BLaER1 (cell line): Measurements from ENCODE around the gene LMAN1L.
A peak's percentile ranks its signal among the peaks of the same experiment; 100 is the strongest.

ENCODE experiments used
- H3K27ac ChIP-seq: shearing (Covaris generic); formaldehyde crosslinking; 2 replicates; pipeline ENCODE4 v1.8.1; 2022
- H3K27me3 ChIP-seq: shearing (Covaris generic); formaldehyde crosslinking; 2 replicates; pipeline ENCODE4 v1.8.1; 2022
- H3K36me3 ChIP-seq: shearing (Covaris generic); formaldehyde crosslinking; 2 replicates; pipeline ENCODE4 v1.8.1; 2022
- H3K4me1 ChIP-seq: shearing (Covaris generic); formaldehyde crosslinking; 2 replicates; pipeline ENCODE4 v1.8.1; 2022
- H3K4me2 ChIP-seq: shearing (Covaris generic); formaldehyde crosslinking; 2 replicates; pipeline ENCODE4 v1.8.1; 2022
- H3K4me3 ChIP-seq: shearing (Covaris generic); formaldehyde crosslinking; 2 replicates; pipeline ENCODE4 v1.8.1; 2022
- H3K9ac ChIP-seq: shearing (Covaris generic); formaldehyde crosslinking; 2 replicates; pipeline ENCODE4 v1.8.1; 2022
- H3K9me3 ChIP-seq: shearing (Covaris generic); formaldehyde crosslinking; 2 replicates; pipeline ENCODE4 v1.8.1; 2022
- H4K20me1 ChIP-seq: shearing (Covaris generic); formaldehyde crosslinking; 2 replicates; pipeline ENCODE4 v1.8.1; 2022
- Cebpa-rat ChIP-seq: shearing (Covaris generic); IDR thresholded peaks from 2 replicates; pipeline ENCODE4 v1.8.1; 2022

Gene LMAN1L

GRCh38 chr15:74840851-74841775 lies 28.5 kb downstream of the LMAN1L start:
- Histone ChIP-seq H3K27ac (peak overlapping the region; percentile 51), H3K4me1 (peaks cover 78% of the 10 kb centered on the region), H4K20me1 (peaks cover 27% of the 10 kb centered on the region; the same call in 1 of the 2 replicates), H3K4me3 (peak overlapping the region; percentile 91; the same call in 1 of the 2 replicates), H3K9ac (peak overlapping the region; percentile 91), H3K9me3 (no peaks in the 10 kb centered on the region), H3K27me3 (no peaks in the 10 kb centered on the region), H3K4me2 (peak overlapping the region; percentile 92), H3K36me3 (peaks cover 61% of the 10 kb centered on the region)
- TF ChIP-seq Cebpa-rat: no peak

DNA sequence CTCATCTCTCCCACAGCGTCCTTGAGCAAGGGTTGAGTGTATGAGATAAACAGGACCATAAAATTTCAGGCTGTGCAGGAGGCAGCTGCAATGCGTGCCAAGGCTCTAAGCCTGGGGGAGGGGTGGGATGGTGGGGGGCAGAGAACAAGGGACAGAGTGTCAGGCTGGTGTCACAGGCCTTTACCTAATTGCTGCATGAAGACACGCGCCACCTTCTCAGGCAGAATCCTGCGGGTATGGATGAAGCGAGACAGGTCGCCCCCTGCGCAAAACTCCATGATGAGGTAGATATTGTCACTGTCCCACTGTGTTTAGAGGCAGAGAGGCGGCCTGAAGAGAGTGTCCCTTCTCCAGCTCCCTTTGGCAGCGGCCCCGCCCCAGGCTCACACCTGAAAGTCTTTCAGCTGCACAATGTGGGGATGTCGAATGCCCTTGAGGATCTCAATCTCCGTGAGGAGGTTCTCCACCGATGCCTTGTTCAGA lies 29.3 kb downstream of the LMAN1L start:
- peak overlapping the region; percentile 92 for H3K4me2 ChIP-seq
- TF ChIP-seq Cebpa-rat: no peak
- peaks cover 27% of the 10 kb centered on the region; the same call in 1 of the 2 replicates for H4K20me1 ChIP-seq
- peak overlapping the region; percentile 91 for H3K4me3 ChIP-seq
- H3K27me3 ChIP-seq: no peaks in the 10 kb centered on the region
- no peaks in the 10 kb centered on the region for H3K9me3 ChIP-seq
- peaks cover 84% of the 10 kb centered on the region for H3K4me1 ChIP-seq
- peaks cover 60% of the 10 kb centered on the region for H3K36me3 ChIP-seq
- H3K9ac ChIP-seq: peak overlapping the region; percentile 91
- peak overlapping the region; percentile 93; the same call in 1 of the 2 replicates for H3K27ac ChIP-seq

DNA sequence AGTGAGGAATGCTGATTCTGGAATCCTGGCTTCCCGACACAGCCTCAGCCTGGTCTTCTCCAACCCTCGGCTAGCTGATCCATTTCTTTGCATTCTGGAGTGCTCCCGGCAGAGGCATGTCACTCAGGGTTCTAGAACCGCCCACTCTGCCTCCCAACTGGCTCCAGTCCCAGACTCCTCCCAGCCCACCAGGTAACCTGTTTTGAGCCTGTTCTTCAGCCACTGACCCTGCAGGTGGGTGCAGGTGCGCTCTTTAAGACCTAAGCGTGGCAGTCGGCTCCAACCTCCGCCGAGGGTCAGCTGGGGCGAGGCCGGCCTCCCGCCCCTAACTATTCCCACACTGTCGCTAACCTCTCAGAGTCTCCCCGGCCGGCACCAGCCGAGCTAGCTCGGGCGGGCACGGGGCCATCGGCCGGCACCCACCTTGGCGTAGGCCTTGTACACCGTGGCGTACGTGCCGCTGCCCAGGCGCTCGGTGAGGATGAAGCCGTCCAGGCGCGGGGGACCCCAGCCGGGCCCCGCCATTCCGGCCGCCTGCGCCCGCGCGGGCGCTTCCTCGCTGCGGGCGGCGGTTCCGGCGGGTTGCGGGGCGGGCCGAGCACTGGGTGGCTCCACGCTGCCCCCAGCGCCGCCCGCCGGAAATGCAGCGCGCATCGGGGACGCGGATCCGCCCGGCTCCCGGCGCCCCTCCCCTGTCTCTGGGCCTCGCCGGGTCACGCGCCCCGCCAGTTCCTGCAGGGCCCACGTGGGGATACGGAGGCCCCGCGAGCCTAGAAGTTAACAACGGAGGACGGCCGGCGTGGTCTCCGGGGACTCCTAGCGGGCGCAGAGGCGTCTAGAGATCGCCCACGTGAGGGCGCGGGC lies 30.2 kb downstream of the LMAN1L start, which contains the start of gene ULK3:
Gene ULK3 (minus strand): TSS at position 576 of the 864 bp plus-strand sequence. CDS start 51 bp downstream, at position 525.
- no peak for TF ChIP-seq Cebpa-rat
- H3K4me1 ChIP-seq: peaks cover 91% of the 10 kb centered on the region
- H3K9me3 ChIP-seq: no peaks in the 10 kb centered on the region
- H3K9ac ChIP-seq: peak within 1 kb of the TSS; percentile 91
- H3K4me3 ChIP-seq: peak within 1 kb of the TSS; percentile 91
- H3K36me3 ChIP-seq: peaks cover 60% of the 10 kb centered on the region
- peak within 1 kb of the TSS; percentile 92 for H3K4me2 ChIP-seq
- H3K27me3 ChIP-seq: no peaks in the 10 kb centered on the region
- peak within 1 kb of the TSS; percentile 93 for H3K27ac ChIP-seq
- H4K20me1 ChIP-seq: peaks cover 27% of the 10 kb centered on the region; the same call in 1 of the 2 replicates

GRCh38 chr15:74843445-74843828 lies 30.8 kb downstream of the LMAN1L start:
- Histone ChIP-seq H3K9ac (peak overlapping the region; percentile 91), H4K20me1 (peaks cover 27% of the 10 kb centered on the region; the same call in 1 of the 2 replicates), H3K27me3 (no peaks in the 10 kb centered on the region), H3K4me2 (peak overlapping the region; percentile 92), H3K9me3 (no peaks in the 10 kb centered on the region), H3K4me3 (peak overlapping the region; percentile 91), H3K4me1 (peaks cover 91% of the 10 kb centered on the region), H3K36me3 (peaks cover 60% of the 10 kb centered on the region), H3K27ac (peak overlapping the region; percentile 93)
- no peak for TF ChIP-seq Cebpa-rat

DNA sequence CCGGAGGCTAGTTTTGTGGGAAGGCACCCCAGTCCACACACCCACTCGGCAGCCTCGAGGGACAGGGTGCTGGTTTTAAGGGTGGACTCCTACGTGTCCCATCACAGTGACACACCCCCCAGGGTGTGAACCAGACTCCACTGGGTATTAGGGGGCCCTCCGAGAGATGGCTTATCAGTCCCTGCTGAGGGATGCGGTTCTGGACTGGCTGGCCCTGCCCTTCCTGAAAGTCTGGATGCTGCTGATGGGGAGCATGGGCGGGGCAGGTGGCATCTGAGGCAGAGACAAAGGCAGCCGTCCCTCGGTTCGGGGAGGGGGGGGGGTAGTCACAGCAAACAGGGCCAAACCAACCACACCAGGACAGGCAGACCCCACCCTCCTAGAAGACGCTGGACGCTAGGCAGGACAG lies 31.3 kb downstream of the LMAN1L start:
- Histone ChIP-seq H3K27me3 (no peaks in the 10 kb centered on the region), H3K4me3 (peak overlapping the region; percentile 91), H4K20me1 (peaks cover 27% of the 10 kb centered on the region; the same call in 1 of the 2 replicates), H3K27ac (peak overlapping the region; percentile 93), H3K36me3 (peaks cover 60% of the 10 kb centered on the region), H3K9me3 (no peaks in the 10 kb centered on the region), H3K9ac (peak overlapping the region; percentile 91), H3K4me2 (peak overlapping the region; percentile 92), H3K4me1 (peaks cover 88% of the 10 kb centered on the region)
- no peak for TF ChIP-seq Cebpa-rat

GRCh38 chr15:74844319-74845207 lies 31.9 kb downstream of the LMAN1L start:
- no peaks in the 10 kb centered on the region for H3K27me3 ChIP-seq
- H3K4me1 ChIP-seq: peaks cover 81% of the 10 kb centered on the region
- peaks cover 26% of the 10 kb centered on the region; the same call in 1 of the 2 replicates for H4K20me1 ChIP-seq
- peaks cover 62% of the 10 kb centered on the region for H3K36me3 ChIP-seq
- TF ChIP-seq Cebpa-rat: no peak
- H3K4me2 ChIP-seq: peak overlapping the region; percentile 92
- H3K9me3 ChIP-seq: no peaks in the 10 kb centered on the region
- peak overlapping the region; percentile 91 for H3K9ac ChIP-seq
- H3K4me3 ChIP-seq: peak overlapping the region; percentile 91
- peak overlapping the region; percentile 93 for H3K27ac ChIP-seq

GRCh38 chr15:74845208-74845568 lies 32.6 kb downstream of the LMAN1L start:
- Histone ChIP-seq H3K9ac (peak overlapping the region; percentile 91), H4K20me1 (peaks cover 20% of the 10 kb centered on the region; the same call in 1 of the 2 replicates), H3K4me1 (peaks cover 75% of the 10 kb centered on the region), H3K4me2 (peak overlapping the region; percentile 92), H3K4me3 (no peak overlapping the region; the same call in 1 of the 2 replicates), H3K36me3 (peaks cover 62% of the 10 kb centered on the region), H3K27me3 (no peaks in the 10 kb centered on the region), H3K27ac (peak overlapping the region; percentile 93), H3K9me3 (no peaks in the 10 kb centered on the region)
- TF ChIP-seq Cebpa-rat: no peak

DNA sequence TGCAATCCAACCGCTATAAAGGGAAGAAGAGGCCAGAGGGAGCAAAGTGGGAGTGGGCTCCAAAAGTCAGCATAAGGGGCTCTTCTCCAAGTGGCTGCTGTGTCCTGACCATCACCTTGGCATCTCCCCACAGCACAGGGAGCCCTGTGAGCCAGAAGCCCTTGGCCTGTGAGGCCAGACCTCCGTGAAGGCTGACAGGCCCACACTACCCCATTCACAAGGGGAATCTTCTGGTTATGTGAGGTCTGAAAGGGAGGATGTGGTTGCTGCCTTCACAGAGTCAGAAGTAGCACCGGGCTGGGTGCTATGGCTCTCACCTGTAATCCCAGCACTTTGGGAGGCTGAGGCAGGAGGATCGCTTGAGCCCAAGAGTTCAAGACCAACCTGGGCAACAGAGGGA lies 32.9 kb downstream of the LMAN1L start:
- Histone ChIP-seq H3K4me3 (no peak overlapping the region), H4K20me1 (peaks cover 16% of the 10 kb centered on the region; the same call in 1 of the 2 replicates), H3K4me2 (peak overlapping the region; percentile 92), H3K27ac (peak overlapping the region; percentile 93), H3K9me3 (no peaks in the 10 kb centered on the region), H3K9ac (peak overlapping the region; percentile 91), H3K36me3 (peaks cover 64% of the 10 kb centered on the region), H3K27me3 (no peaks in the 10 kb centered on the region), H3K4me1 (peaks cover 71% of the 10 kb centered on the region)
- TF ChIP-seq Cebpa-rat: no peak
